ELR (cell line): ENCODE measurements around the gene DUOX1.

Source experiments
- DNase-seq: peaks from one replicate; pipeline ENCODE4 v3.0.0-alpha.2; 2015; ENCODE audit warnings: low read depth

Gene DUOX1

DNA sequence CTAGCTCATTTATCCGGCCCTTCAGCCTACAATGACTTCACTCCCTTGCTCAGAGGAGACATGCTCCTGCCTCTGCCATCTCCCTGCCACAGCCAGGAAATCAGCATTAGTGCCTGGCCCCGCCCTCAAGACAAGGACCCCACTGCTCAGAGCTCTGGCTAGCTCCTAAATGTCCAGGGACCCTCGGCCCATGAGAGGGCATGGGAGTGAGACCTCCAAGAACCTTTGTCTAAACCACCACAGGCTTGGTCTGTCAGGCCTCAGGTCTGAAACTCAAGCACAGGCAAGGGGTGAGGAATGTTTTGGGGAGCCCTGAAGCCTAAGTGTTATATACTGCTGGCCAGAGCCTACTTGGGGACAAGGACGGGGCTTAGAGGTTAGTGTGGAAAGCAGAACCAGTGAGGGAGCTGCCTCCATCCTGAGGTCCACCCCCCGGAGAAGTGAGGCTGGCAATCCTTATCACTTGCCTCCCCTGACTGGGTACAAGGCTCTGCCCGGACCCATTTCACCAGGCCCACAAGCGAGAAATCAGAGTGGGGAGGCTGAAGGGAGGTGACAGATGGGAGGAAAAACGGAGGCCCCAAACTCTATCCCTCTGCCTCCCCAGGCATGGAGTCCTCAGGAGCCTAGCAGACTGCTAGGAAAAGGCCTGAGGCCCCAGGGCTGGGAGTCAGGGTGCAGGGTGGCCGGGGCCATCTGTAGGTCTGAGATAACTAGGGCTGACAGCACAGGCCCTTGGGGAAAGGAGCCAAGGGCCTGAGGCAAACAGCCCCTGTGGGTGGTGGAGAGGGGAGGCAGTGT, 39.2 kb downstream of the DUOX1 start:
- DNase-seq, result no peak

DNA sequence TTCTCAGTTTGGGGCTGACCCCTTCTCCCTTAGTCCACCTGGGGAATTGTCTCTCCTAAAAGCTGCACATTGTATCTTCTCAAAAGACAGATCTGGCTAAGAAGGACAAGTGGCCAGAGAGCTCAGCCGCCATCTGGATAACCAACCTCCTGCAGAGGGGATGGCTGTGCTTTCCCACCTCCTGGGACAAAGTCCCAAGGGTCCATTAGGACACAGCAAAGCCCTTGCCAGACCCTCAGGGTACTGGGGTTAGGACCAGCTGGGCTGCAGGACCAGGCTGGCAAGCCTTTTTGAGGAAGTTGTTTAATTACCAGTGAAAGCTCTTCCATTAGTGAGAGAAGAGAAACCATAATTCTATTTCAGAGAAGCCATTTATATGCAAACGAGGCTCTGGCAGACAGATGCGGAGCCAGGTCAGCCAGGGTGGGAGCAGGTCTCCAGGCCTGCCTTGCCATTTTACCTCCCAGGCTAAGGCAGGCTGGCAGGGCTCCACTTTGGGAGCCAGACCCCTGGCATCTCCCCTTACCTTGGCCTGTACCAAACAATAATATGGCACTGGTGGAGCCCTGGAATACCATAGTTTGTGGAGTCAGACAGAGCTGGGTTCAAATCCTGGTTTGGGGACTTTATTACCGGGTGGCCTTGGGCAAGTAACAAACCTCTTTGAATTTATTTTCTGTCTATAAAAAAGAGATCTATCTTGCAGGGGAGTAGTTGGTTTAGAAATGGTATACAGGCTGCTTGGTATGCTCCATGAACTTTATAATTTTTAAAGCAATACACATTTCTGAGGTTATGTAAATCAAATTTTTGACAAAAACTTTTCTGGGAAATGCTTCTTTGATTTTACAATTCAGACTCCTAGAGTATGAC, 40.0 kb downstream of the DUOX1 start:
- no peak for DNase-seq

DNA sequence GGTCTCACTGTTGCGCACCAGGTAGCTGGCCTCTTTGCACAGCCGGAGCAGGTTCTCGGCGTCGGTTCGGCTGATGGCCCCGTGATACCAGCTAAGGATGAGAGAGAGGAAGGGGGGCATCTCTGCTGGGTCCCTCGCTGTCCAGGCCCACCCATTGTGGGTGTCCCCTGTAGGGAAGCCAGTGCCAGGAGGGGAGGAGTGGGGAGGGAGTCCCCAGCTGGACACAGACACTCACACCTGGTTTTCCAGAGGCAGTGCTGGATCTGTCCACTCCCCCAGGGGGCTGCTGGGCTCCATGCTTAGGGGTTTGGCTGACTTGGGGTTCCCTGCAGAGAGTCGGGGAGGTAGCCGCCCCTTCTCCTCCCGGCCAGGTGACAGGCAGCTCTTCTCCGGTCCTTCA, 42.1 kb downstream of the DUOX1 start:
- DNase-seq, result no peak

DNA sequence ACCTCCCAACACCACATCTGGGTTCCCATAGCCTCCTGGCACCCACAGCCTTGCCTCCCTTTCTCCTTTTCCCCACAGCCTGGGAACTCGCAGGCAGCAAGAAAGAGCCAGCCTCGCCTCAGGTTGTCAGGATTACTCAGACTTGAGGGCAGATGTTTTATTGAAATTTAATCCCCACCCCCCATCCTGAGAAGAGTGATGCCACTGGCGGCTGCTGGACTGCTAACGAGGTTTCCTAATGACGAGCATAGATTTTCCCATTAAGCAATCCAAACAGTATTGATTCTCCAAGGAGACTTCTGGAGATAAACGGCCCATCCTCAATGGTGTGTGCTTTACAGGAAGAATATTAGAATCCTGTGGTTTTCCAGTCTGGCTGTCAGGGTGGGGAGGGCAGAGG, 44.3 kb downstream of the DUOX1 start:
- DNase-seq, result no peak

DNA sequence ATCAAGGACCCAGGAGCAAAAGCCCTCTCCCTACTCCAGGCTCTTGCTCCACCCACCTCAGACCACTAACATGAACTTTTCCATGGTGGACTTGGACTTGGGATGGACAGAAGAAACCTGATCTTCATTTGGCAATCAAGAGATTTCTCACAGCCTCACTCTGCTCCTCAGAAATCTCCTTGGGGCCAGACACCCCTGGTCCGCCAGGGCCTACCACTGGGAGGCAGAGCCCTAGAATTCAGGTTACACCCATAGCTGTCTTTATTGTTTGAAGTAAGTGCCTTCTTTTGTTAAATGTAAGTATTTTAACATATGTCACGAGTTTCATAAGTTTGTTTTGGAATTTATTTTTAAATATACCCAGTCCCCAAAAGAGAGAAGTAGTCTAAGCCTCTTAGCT, 44.8 kb downstream of the DUOX1 start:
- no peak for DNase-seq

DNA sequence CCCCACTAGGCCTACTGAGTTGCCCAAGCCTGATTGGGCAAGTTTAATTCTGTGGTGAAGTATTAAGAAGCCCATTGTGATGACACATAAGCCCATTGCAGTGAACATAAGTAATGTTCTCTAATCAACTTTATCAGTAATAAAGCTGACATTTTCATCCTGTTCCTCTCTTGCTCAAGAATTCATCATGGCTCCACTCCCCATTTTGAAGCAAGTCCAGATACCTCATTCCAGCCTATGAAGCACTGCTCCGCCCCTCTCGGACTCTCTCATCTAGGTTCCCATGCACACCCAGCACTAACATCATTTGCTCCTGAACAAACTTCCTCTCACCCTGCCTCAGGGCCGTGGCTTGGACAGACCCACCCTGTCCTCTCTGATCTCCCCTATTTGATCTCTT, 47.5 kb downstream of the DUOX1 start:
- no peak for DNase-seq

DNA sequence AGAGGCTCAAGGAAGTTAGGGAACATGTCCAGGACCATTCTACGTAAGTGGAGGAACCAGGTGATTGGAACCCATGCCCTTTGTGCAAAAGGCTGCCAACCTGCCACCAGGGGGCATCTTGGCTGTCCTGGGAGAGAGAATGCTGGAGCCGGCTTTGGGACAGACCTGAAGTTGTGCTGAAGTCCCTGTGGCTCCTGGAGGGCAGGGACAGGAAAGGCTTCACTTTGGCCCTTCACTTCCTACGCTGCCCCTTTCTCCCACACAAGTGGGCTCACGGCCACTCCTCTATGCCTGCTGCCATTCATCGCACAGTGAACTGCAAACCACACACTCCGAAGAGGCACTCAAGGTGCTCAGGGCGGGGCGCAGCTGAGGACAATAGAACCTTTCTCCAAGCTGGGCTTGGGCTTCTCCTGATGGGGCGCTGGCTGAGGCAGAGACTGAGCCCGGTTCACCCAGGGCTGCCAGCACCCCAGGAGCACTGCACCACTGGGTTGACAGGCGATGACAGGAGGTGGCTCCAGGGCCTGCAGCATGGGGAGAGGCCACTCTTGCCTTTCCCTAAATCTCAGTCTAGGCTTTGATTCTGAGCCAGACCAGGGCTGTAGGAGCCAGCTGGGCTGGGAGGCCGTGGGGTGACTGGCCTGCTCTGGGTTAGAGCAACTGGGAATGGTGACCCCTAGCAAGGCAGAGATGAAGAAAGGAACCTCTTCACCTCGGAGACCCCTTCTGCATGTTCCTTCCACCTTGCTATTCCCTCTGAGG, 49.6 kb downstream of the DUOX1 start:
- DNase-seq, result peak; percentile 40

DNA sequence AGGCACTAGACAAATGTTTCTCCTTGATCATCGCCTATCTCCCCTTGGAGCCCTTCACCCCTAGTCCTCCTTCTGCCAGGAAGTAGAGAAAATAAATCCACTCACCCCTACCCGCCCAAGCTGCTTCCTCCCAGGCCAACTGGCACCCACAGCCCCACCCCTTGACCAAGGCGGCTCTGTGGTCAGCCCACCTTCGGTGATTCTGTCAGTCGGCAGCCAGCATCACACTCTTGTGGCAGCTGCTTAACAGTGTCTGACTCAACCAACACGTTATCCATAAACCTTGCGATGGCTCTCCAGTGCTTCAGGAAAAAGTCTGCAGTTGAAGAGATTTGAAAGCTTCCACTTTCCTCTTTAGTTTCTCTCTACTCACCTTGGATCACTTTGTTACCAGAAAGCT, 50.4 kb downstream of the DUOX1 start:
- peak; percentile 37 for DNase-seq

DNA sequence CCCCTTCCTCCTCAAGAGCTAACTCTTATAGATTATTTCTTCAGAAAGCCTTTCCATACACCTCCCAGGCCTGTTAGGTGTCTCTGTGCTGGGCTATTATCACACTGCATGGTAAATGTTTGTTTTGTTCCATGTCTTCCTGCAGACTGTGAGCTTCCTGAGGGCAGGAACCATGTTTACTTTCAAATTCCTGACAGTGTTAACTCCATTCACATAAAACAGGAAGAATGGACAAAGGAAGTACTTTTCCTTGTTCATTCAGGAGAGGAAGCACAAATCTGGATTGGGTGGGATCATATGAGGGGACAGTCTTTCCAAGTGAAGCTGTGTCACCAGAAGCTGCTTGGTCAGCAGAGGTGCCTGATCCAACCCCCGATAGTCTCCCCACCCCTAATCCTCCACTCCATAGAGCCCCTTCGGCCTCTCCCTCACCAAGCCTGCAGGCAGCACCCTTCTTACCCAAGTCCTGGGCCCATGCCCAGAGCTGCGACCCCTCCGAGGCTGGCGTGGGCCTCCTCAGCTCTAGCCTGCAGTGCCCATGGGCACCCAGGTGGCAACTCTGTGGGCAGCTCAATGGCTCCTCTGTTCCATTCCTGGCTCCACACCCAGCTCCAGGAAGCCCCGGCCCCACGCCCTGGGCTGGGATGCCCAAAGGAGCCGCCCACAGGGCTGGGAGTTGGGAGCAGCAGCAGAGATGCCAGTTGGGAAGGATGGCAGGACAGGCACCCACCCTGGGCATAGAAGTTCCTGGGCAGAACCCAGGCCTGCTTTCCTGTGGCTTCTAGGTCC, 51.0 kb downstream of the DUOX1 start:
- DNase-seq, result no peak

DNA sequence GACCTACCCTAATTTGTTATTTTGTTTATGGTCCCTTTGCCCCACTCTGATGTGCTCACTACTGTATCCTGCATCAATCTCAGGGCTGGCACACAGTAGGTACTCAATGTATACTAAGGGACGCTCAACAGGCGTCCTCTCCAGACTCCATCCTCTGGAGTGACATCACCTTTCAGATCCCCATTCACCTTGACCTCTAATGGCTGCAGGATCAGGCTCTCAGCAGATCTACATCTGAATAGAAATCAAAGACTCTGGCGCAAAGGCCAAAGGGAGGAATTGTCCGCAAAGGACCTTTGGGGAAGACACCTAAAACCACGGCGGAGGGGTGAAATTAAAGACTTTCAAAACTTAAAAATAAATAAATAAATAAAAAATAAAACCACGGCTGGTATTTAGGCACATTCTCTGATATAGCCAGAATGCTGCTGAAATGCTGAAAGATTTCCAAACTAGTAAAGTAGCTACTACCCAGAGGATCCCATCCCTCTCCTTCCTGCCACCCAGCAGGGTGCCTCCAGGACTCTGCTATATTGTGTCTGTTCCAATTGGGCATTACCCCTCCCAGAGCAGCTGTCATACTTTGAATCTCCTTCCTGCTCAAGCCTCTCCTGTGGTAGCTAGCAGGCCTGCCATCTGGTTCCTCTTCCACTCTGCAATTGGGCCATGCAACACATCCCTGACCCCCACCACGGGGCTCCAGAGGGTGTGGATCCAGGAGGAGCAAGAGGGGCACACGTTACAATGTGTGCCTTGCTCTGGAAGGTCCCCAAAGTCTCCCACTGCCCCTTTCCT, 51.9 kb downstream of the DUOX1 start:
- DNase-seq, result no peak

DNA sequence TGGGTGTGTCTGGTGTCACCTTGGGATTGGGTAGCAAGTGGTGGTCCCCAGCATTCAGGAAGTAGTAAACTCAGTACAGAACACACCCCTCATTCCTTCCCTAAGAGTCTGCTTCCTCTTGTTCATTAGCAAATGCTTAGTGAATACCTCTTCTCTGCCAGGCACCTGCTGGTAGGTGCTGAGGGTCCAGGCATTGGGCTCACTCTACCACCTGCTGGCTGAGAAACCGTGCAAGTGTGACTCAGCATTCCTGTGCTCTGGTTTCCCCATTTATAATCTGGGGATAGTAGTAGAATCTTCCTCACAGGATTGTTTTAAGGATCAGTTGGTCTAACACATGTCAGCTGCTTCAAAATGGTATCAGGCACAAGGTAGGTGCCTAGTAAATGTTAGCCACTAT, 53.2 kb downstream of the DUOX1 start:
- no peak for DNase-seq

DNA sequence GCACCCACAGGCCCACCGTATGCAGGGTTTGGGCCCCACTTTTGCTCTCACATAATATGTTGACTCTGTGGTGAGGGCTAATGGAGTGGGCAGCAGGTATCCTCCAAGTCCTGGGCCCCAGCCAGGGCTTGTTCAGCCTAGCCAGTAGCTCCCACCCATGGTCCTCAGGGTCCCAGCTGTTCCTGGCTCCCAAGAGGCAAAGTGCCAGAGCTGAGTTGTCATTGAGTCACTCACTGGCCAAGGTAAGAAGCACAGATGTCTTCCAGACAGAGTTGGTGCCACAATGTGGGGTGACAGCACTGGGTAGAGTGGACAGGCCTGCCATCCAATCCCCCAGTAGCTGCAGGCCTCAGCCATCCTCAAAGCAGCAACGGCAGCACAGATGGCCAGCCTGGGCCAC, 53.7 kb downstream of the DUOX1 start:
- DNase-seq, result no peak

DNA sequence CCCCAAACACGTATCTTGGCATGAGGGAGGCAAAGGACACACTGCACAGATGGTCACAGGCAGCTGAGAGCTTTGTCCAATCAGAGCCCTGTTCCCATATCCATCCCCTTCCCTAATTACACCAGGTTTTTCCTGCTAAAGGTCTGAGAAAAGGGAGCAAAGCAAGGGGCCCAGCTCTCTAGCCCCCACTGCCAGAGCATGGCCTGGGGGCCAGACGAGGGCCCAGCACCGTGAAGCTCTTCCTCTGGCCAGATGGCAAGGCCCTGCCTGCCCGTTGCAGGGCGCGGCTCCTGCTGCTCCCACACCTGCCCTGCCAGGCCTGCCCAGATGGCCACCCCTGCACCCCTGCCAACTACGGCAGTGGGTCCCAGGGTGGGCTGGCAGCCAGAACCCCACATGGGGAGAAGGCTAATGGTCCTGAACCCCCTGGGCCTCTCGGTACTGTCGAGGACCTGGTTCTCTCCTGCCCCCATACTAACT, 54.8 kb downstream of the DUOX1 start:
- DNase-seq, result no peak

DNA sequence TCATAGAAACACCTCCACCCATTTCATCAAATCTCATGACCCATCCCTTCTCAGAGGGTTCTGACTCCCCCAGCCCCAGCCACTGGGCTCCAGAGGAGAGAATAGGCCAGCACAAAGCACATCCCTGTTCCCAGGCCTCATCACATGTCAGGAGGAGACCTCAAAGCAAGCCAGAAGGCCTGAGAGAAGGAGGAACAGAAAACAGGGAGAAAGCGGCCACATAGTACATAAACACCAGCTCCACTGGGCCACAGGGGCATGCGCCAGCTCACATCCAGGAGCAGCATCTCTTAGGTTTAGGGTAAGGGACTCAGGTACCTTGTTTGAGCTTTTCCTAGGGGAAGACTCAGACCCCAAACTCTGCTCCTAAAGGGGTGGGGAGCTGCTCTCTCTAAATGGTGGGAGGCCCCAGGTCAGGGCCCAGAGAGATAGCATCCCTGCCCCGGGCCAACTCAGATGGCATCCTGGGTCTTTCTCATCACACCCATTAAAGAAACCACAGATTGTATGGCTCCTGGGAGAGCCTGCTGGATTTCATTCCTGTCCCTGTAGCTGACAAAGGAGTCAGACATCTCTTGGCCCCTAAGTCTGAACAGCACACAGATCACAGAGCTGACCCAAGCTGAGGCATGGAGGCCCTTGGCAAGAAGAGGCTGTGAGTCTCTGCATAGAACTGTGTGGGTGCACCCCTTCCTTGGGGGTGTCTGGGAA, 55.4 kb downstream of the DUOX1 start:
- DNase-seq, result no peak

DNA sequence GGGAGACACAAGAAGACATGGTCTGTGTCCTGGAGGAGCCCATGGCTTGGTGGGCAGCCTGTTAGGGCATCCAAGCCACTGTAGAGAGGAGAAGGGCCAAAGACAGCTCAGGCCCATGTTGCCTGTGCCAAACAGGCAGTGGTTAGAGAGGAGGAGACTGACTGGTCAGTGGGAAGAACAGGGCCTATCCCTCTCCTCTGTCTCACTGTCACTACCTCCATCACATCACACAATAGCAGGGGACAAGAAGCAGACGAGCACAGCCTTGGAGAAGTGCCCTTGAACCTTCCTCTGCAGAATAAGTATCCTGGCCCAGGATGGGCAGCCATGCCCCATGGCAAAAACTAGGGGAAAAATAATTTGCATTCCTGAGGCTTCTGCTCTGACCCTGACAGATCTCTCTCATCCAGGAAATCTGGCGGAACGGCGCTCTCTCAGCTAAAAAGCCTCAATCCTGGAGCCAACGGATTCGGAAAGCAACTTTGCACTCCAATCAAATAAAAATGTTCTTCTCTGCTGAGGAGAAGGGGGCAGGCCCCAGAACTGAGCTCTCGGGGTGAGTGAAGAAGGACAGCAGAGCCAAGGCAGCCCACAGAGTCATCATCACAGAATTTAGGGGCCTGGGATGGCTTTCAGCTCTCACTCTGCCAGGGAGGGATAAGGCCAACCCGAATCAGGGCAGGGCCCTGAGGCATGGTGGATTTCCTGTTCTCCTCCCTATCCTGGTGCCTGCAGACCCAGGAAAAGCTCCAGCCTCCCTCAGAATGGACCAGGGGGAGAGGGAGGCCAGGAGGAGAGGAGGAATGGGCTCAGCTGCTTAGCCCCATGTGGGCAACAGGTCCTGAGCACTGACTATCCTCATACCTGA, 56.3 kb downstream of the DUOX1 start:
- no peak for DNase-seq

DNA sequence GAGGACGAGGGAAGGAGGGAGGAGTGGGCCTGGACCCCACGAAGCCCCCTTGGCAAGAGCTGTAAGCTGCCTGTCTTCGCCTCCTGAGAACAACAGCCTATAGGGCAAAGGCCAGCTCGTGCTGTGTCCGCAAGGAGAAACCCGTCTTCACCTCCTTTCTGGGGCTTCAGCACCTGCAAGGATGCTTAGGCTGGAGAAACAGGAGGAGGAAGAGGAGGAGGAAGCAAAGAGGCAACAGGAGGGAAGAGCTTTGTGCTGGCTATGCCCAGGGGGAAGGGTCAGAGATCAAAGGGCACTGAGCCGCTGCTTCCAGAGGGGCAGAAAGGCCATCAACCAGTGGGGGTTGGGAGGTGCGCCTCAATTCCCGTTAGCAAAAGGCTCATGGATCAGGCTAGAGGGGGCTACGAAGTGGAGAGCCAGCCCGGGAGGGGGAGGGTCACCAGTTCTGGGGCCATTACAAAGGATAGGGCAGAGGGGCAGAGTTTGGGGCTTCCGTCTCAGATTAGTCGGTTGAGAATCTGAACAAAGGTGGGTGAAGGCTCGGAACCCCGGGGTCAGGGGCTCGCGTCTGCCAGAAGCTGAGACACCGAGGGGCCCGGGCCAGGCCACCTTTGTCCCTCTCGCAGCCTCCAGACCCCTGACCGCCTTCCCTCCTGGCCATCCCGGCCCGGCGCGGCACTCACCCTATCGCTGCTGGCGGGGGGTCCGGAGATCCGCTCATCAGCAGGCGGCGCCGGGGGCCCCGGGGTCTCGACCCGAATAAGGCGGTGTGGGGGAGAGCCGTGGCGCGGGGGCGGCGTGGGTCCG, 57.2 kb downstream of the DUOX1 start:
- DNase-seq, result no peak

DNA sequence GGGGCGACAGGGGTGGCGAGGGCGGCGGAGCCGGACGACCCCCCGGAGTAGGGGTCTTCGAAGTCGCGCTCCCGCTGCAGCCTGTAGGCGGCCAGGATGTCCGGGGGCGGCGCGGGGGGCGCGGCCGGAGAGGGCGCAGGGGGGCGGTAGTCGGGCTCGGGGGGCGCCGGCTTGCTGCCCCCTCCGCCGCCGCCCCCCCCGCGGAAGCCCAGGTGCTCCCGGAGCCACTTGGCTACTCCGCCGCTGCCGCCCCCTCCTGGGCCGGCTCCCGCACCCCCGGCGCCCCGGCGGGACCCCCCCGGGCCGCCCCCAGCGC, 57.7 kb downstream of the DUOX1 start:
- DNase-seq, result no peak
